ENCODE measurements around the gene UFC1. TPM values are rescaled to one million over a fixed set of nuclear protein-coding genes. Genes with fewer than 3 reads are reported as not detected.
"Not testable (repeated sequence)": the region's sequence is repeated elsewhere in the genome, so short reads cannot be mapped to it uniquely, and the experiment has no call there.

UFC1 gene
- 111 and 116 TPM in 2 replicates for total RNA-seq

- intact Hi-C loops (cut with micrococcal nuclease): loop anchor here (1.0 to 2.0 kb wide), 5 partner anchors 13 to 108 kb away; partner anchors contain the start of genes DEDD, NIT1, PFDN2 and PPOX
Observed at GRCh38 chr1:161153682-161154337, at the start of gene UFC1. TSS of gene UFC1 (plus strand) at chr1:161153978. CDS start at chr1:161153998, 20 bp downstream.

- intact Hi-C loops (cut with micrococcal nuclease): no loop called here
Observed at GRCh38 chr1:161106431-161106830, 47.3 kb upstream of the UFC1 start.

GRCh38 chr1:161111117-161111516 is 42.7 kb upstream of the UFC1 start:
- intact Hi-C loops (cut with micrococcal nuclease): loop anchor here (5.0 kb wide), 1 partner anchor 849 kb away; the partner anchor contains the start of gene DCAF8

GRCh38 chr1:161111527-161111926 is 42.3 kb upstream of the UFC1 start:
- intact Hi-C loops (cut with micrococcal nuclease): loop anchor here (5.0 kb wide), 1 partner anchor 849 kb away; the partner anchor contains the start of gene DCAF8

DNA sequence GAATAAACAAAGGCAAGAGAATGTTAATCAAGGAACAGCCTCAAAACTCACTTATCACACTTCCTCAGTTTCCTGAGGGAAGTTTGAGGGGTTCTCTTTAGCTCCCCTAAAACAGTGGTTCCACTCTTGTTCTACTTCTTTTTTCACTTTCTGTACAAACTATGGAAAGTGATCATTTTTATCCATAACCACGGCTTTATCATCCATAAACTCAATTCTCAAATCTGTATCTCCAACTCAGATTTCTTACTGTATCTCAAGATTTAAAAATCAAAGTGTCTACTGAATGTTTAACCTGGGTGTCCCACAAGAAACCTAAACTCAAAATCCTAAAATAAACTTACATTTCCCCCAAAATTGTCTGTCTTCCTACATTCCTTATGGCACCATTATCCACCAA is 39.9 kb upstream of the UFC1 start:
- intact Hi-C loops (cut with micrococcal nuclease): loop anchor here (5.0 kb wide), 1 partner anchor 852 kb away; the partner anchor contains the start of gene DCAF8

DNA sequence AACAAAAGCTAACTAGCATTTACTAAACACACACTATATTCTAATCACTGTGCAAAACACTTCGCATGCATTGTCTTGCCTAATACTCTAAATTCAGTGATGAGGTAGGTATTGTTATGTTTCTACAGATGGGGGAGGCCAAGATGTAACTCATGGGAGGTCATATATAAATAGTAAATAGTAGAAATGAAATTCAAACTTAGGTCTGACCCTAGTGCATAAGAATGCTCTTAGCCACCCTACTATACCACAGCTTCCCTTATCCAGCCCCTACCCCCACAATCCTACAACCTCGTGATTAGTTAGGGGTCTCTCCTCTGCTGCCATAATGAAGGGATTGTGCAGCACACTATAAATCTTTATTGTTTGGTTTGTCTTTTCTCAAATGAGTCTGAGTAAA is 39.2 kb upstream of the UFC1 start:
- intact Hi-C loops (cut with micrococcal nuclease): loop anchor here (5.0 kb wide), 1 partner anchor 852 kb away; the partner anchor contains the start of gene DCAF8

DNA sequence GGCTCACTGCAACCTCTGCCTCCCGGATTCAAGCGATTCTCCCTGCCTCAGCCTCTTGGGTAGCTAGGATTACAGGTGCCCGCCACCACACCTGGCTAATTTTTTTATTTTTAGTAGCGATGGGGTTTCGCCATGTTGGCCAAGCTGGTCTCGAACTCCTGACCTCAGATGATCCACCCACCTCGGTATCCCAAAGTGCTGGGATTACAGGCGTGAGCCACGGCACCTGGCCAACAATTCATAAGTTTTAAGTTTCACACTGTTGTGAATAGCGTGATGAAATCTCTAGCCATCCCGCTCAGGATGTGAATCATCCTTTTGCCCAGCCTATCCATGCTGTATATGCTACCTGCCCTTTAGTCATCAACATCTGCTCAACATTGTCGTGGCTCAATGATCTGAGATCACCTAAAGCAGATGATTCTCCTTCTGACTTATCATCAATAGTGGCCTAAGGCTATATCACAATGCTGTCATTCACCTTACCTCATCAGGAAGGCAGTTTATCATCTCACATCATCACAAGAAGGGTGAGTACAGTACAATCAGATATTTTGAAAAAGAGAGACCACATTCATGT is 38.6 kb upstream of the UFC1 start:
- intact Hi-C loops (cut with micrococcal nuclease): no loop called here

GRCh38 chr1:161115961-161116360 is 37.8 kb upstream of the UFC1 start:
- intact Hi-C loops (cut with micrococcal nuclease): not testable (repeated sequence)

DNA sequence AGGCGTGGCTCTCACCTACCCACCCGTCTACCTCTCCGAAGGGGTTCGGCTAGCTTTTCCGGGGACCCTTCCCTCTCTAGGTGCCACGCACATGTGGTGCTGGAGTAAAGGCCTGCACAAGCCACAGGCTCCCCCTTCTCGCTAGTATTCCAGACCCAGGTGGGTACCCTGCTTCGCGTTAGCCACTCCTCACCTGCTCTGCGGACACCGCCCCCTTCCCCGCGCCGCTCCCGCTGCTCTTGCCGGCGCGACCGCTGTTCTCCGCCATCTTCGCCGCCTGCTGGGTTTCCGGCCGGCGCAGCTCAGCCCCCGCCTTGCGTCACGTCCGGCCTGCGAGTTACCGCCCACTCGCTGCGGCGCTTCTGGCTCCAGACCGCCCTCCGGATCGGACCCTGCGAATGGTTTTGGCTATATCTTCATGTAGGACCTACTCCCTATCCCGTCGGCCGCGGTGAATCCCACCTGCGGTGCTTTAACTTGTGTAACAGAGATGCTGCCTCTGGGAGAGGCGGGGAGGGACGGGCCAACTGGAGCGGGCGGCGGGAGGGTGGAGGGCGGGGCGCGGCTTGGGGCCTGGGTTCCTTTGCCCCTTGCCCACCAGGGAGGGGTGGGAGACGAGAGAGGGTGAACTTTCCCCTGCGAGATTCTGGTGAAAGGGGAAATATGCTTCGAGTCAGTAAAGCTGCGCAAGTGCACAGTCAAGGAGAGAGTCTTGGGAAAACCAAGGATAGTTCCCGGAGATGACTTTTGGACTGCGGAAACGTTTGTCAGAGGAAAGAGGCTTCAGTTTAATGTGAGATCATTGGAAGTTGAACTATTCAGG is 35.8 kb upstream of the UFC1 start, which contains the start of the genes NIT1 and PFDN2:
Gene NIT1 (plus strand): TSS at position 347 of the 823 bp plus-strand sequence. CDS start 72 bp downstream, at position 419.
Gene PFDN2 (minus strand): TSS at position 279 of the 823 bp plus-strand sequence. CDS start 11 bp downstream, at position 268.
- intact Hi-C loops (cut with micrococcal nuclease): loop anchor here (1.0 to 2.0 kb wide), 3 partner anchors 14 to 50 kb away; partner anchors contain the start of genes DEDD and UFC1

DNA sequence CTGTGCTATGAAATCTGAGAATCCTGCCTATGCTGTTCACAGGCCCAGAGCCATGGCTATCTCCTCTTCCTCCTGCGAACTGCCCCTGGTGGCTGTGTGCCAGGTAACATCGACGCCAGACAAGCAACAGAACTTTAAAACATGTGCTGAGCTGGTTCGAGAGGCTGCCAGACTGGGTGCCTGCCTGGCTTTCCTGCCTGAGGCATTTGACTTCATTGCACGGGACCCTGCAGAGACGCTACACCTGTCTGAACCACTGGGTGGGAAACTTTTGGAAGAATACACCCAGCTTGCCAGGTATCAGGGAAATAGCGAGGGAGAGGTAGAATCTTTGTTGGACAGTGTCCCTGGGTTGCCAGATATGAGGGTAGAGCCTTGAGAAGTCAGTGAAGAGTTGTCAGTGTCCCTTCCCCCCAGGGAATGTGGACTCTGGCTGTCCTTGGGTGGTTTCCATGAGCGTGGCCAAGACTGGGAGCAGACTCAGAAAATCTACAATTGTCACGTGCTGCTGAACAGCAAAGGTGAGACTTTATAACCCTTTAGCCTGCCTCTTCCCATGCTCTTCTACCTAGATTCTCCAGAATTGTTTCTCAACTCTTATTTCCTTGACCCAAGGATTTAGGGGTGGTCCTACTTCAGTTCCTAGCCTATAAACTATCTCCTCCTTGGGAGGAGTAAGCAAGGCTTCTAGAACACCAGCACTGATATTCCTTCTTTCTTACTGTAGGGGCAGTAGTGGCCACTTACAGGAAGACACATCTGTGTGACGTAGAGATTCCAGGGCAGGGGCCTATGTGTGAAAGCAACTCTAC is 34.5 kb upstream of the UFC1 start:
- intact Hi-C loops (cut with micrococcal nuclease): loop anchor here (1.0 to 2.0 kb wide), 3 partner anchors 8 to 73 kb away; partner anchors contain the start of gene UFC1

- intact Hi-C loops (cut with micrococcal nuclease): no loop called here
Observed at GRCh38 chr1:161121042-161121650, 32.6 kb upstream of the UFC1 start.

GRCh38 chr1:161121834-161122233 is 31.9 kb upstream of the UFC1 start:
- intact Hi-C loops (cut with micrococcal nuclease): no loop called here

DNA sequence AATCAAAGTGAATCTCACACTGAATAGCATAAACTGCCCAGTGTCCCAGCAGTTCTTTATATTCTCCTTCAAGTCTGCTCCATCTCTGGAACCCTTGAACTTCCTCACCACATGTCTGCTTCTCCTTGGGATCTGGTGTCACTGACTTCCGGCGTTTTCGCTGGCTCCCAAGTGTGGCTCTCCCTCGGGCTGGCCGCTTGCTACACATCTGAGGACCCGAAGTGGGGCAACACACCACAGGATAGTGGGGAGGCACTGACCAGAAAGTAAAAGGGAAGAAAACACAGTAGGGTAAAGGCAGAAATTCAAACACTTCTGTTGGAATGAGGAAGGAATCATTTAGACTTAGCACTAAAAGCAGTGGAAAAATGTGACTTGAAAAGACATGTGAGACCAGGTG is 30.8 kb upstream of the UFC1 start:
- intact Hi-C loops (cut with micrococcal nuclease): no loop called here

GRCh38 chr1:161127649-161128048 is 26.1 kb upstream of the UFC1 start:
- intact Hi-C loops (cut with micrococcal nuclease): loop anchor here (1.0 kb wide), 1 partner anchor 8 kb away; no protein-coding TSS in a partner anchor

DNA sequence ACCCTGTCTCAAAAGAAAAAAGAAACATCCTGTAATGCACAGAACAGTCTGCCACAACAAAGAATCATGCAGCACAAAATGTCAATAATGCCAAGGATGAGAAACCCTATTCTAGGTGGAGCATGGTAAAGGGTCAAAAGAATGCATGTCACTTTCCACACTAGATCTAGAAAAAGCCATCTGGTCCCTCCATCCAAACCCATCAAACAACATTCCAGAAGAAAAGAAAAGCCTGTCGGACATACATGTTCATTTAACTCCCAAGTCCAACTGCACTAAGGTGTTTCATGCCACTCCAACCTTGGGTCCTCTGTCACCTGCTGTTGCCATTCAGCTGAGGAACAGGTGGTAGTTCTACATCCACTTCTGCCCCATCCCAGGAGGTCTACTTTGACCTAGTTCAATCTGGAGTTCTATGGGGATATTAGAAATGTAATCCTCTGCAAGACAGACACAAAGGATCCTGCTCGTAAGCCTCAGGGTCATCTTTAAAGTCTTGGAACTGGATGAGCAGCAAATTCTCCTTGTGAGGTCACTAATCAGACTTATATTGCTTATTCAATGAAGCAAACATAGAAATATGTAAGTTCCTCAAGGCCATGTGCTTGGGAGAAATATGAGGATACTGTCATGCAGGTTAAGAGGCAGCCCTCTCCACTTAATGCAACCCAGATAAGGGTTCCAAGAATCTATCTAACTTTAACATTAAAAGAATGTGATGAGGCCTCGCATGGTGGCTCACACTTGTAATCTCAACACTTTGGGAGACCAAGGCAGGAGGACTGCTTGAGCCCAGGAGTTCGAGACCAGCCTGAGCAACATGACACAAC is 25.0 kb upstream of the UFC1 start:
- intact Hi-C loops (cut with micrococcal nuclease): no loop called here

DNA sequence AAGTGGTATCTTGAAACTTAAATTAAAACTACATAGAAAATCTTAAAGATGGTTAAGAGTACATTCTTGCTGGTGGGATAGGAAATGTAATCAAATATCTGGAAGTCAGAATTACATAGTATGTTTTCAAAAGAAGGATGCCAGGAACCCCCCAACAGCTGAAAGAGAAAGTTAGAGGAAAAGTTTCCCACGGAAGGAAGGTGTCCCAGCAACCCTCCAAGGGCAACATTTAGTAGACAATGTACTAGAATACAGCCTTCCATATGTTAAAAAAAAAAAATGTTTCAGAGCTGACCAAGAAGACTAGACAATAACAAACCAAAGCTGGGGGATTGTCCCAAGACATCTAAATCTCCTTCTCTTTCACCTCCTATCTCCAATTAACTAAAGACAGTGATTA is 23.5 kb upstream of the UFC1 start:
- intact Hi-C loops (cut with micrococcal nuclease): loop anchor here (10.0 kb wide), 1 partner anchor 135 kb away; no protein-coding TSS in a partner anchor

GRCh38 chr1:161131523-161132409 is 22.0 kb upstream of the UFC1 start:
- intact Hi-C loops (cut with micrococcal nuclease): loop anchor here (1.0 to 10.0 kb wide), 5 partner anchors 13 to 137 kb away; partner anchors contain the start of genes NIT1, PFDN2, PPOX and UFC1
